Panc1 (cell line): ENCODE results near the gene SMURF2. TPM values are rescaled to one million over a fixed set of nuclear protein-coding genes. Genes with fewer than 3 reads are reported as not detected.

Experiments
- ATAC-seq: fragments of 200-7000 bp; cut with Tn5 transposase; 2 replicates; pipeline ENCODE4 v1.9.1; 2020; ENCODE audit warnings: mild to moderate bottlenecking, moderate library complexity
- BruUV-seq: library from RNA; stranded (reverse); fragments of 400-500 nt; replicated peaks from 2 replicates; lab custom pipeline; 2021; lab: Mats Ljungman, UMichigan
- CTCF ChIA-PET: fragments of 300-600 bp; sonication (Branson Sonifier 250); formaldehyde crosslinking; loops from one replicate; lab custom pipeline; 2022; ENCODE audit warnings: antibody characterized with exemption; lab: Charles Lee
- POLR2A ChIA-PET: fragments of 300-600 bp; sonication (Branson Sonifier 250); formaldehyde crosslinking; loops from one replicate; lab custom pipeline; 2022; ENCODE audit warnings: antibody characterized with exemption; lab: Charles Lee
- DNase-seq: peaks from one replicate; pipeline ENCODE4 v3.0.0-alpha.2; 2010; ENCODE audit warnings: low read depth, low spot score
- H3K27ac ChIP-seq: 2 replicates; pipeline ENCODE4 v1.5.1; 2011; ENCODE audit warnings: mild to moderate bottlenecking, low read length, inconsistent platforms
- H3K27me3 ChIP-seq: fragments of 200-500 bp; sonication (Bioruptor generic); 2 replicates; pipeline ENCODE4 v1.6.0; 2014; ENCODE audit warnings: low read length, inconsistent platforms; ENCODE audit not compliant: control insufficient read depth, insufficient read depth
- H3K36me3 ChIP-seq: fragments of 200-500 bp; sonication (Bioruptor generic); 2 replicates; pipeline ENCODE4 v1.5.1; 2014; ENCODE audit warnings: inconsistent platforms, mild to moderate bottlenecking, low read length, moderate library complexity; ENCODE audit not compliant: control insufficient read depth, insufficient read depth
- H3K4me1 ChIP-seq: 2 replicates; pipeline ENCODE4 v1.5.1; 2011; ENCODE audit warnings: inconsistent platforms, mild to moderate bottlenecking, low read length, moderate library complexity; ENCODE audit not compliant: control insufficient read depth, insufficient read depth
- H3K4me3 ChIP-seq, 2 experiments: 2 replicates each; pipeline ENCODE4 v1.5.1; 2011 to 2012; ENCODE audit warnings: low read depth in 2 of 2, low read length in 2 of 2, mild to moderate bottlenecking in 2 of 2, inconsistent platforms in 1 of 2, moderate library complexity in 1 of 2
- H3K9me3 ChIP-seq: fragments of 200-500 bp; sonication (Bioruptor generic); 2 replicates; pipeline ENCODE4 v1.5.1; 2014; ENCODE audit warnings: low read depth, mild to moderate bottlenecking, inconsistent platforms, low read length, moderate library complexity; ENCODE audit not compliant: control insufficient read depth, insufficient read depth
- POLR2AphosphoS5 ChIP-seq: IDR thresholded peaks from 2 replicates; pipeline ENCODE4 v1.6.1; 2012; ENCODE audit warnings: mild to moderate bottlenecking, low read depth, low read length, moderate library complexity
- SIN3A ChIP-seq: IDR thresholded peaks from 2 replicates; pipeline ENCODE4 v1.6.1; 2012; ENCODE audit warnings: low read depth, mild to moderate bottlenecking, low read length, moderate library complexity, borderline replicate concordance; ENCODE audit not compliant: insufficient read depth
- TCF7L2 ChIP-seq: IDR thresholded peaks from 2 replicates; pipeline ENCODE4 v1.6.1; 2011; ENCODE audit warnings: mild to moderate bottlenecking, low read depth, low read length, inconsistent platforms
- in situ Hi-C: cut with HindIII; loops from 2 replicates; pipeline ENCODE4 v1.10.0; 2016; ENCODE audit warnings: low sequenced_read_pairs, low pct_unique_long_range_greater_than_20kb
- intact Hi-C: fragments of 100-400 bp; cut with micrococcal nuclease; formaldehyde crosslinking; loops from one replicate; pipeline ENCODE4 v1.10.0; 2022; ENCODE audit not compliant: unreplicated experiment
- total RNA-seq: library from RNA; stranded (reverse); gene quantifications from one replicate; pipeline ENCODE4 v1.2.1, GENCODE V29; 2021; ENCODE audit not compliant: unreplicated experiment
- TF ChIP-seq, protein P1 (sequence below), 2 experiments: IDR thresholded peaks; 2 replicates each; pipeline ENCODE4 v1.6.1; 2011 to 2012; ENCODE audit warnings: low read depth in 2 of 2, control low read depth in 1 of 2, low read length in 1 of 2, mild to moderate bottlenecking in 1 of 2, moderate library complexity in 1 of 2; ENCODE audit not compliant: insufficient read depth in 1 of 2
- TF ChIP-seq, protein P2 (sequence below): fragments of 450-650 bp; IDR thresholded peaks from 2 replicates; pipeline ENCODE4 v1.5.1; 2017; ENCODE audit warnings: mild to moderate bottlenecking

The SMURF2 gene
- total RNA-seq, 1 experiment from 2014 or later: 21.3 TPM

- H3K27me3 ChIP-seq: no peaks in the 10 kb centered on the region
- POLR2A ChIA-PET: interaction anchor here (1.0 kb wide), 1 partner anchor 80 kb away, joined by 11 read pairs; no protein-coding TSS in a partner anchor
- CTCF ChIA-PET: no interaction called here
- H3K4me3 ChIP-seq: no peak overlapping the region
- no peaks in the 10 kb centered on the region for H3K9me3 ChIP-seq
- TF ChIP-seq, protein P1, sequence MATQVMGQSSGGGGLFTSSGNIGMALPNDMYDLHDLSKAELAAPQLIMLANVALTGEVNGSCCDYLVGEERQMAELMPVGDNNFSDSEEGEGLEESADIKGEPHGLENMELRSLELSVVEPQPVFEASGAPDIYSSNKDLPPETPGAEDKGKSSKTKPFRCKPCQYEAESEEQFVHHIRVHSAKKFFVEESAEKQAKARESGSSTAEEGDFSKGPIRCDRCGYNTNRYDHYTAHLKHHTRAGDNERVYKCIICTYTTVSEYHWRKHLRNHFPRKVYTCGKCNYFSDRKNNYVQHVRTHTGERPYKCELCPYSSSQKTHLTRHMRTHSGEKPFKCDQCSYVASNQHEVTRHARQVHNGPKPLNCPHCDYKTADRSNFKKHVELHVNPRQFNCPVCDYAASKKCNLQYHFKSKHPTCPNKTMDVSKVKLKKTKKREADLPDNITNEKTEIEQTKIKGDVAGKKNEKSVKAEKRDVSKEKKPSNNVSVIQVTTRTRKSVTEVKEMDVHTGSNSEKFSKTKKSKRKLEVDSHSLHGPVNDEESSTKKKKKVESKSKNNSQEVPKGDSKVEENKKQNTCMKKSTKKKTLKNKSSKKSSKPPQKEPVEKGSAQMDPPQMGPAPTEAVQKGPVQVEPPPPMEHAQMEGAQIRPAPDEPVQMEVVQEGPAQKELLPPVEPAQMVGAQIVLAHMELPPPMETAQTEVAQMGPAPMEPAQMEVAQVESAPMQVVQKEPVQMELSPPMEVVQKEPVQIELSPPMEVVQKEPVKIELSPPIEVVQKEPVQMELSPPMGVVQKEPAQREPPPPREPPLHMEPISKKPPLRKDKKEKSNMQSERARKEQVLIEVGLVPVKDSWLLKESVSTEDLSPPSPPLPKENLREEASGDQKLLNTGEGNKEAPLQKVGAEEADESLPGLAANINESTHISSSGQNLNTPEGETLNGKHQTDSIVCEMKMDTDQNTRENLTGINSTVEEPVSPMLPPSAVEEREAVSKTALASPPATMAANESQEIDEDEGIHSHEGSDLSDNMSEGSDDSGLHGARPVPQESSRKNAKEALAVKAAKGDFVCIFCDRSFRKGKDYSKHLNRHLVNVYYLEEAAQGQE (IDR thresholded peaks at IDR 0.05; ENCODE audit: insufficient read depth in 1 of 2, low read depth in 2 of 2, low read length in 1 of 2): no peak
- TF ChIP-seq, protein P2, sequence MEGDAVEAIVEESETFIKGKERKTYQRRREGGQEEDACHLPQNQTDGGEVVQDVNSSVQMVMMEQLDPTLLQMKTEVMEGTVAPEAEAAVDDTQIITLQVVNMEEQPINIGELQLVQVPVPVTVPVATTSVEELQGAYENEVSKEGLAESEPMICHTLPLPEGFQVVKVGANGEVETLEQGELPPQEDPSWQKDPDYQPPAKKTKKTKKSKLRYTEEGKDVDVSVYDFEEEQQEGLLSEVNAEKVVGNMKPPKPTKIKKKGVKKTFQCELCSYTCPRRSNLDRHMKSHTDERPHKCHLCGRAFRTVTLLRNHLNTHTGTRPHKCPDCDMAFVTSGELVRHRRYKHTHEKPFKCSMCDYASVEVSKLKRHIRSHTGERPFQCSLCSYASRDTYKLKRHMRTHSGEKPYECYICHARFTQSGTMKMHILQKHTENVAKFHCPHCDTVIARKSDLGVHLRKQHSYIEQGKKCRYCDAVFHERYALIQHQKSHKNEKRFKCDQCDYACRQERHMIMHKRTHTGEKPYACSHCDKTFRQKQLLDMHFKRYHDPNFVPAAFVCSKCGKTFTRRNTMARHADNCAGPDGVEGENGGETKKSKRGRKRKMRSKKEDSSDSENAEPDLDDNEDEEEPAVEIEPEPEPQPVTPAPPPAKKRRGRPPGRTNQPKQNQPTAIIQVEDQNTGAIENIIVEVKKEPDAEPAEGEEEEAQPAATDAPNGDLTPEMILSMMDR: no peak
- no peak for TF ChIP-seq TCF7L2
- no peak for TF ChIP-seq SIN3A
- TF ChIP-seq POLR2AphosphoS5: peak; percentile 38; the same call in 1 of the 2 replicates
- in situ Hi-C loops: no loop called here
- H3K36me3 ChIP-seq: peaks cover 68% of the 10 kb centered on the region
- peaks cover 51% of the 10 kb centered on the region for H3K4me1 ChIP-seq
- no peak for DNase-seq
- intact Hi-C loops: no loop called here
- no peak for ATAC-seq
- no peak overlapping the region for H3K27ac ChIP-seq
- TSS peak; percentile 10 for BruUV-seq
Observed at GRCh38 chr17:64499805-64500486, 162.2 kb downstream of the SMURF2 start.

DNA sequence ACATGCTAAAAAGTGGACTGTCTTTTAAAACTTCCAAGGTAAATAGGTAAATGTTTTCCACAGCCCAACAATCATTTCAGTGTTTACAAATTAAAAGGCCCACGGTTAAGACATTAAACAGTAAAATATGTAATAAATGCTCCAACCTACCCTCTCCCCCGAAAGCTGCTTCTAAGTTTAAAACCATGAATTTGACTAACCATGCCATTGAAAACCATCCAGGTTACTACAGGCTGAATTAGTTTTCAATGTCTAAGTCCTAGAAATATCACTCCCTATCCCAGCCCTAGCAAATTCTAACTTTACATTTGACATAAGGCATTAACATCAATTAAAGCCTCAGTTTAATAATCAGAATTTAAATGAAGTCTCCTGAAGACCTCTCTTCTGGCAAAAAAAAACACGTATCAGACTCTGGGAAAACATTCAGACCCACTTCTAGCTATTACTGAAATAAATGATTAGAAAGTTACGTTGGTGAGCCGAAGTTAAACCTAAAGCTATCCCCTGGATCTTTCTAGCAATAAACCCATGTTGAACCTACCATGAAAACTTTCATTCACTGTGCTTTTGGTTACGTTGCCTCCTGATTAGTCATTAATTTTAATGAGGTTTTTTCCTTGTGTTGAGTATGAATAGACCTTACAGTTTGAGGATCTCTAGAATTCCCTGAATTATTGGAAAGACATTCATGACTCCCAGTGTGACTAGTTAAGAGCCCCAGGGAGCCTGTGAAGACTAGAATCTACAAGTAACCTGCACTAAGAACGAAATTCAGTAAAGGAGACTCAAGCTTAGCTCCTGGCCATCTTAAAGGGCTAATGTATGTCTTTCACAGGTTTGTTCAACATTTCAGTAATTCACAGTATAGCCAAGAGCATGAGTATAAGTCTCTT, 163.6 kb downstream of the SMURF2 start:
- POLR2A ChIA-PET: interaction anchor here (0.6 to 1.0 kb wide), 4 partner anchors 70 to 226 kb away, joined by 3 to 11 read pairs (median 4); no protein-coding TSS in a partner anchor
- intact Hi-C loops: no loop called here
- TF ChIP-seq TCF7L2 (no peak), POLR2AphosphoS5 (0 out of 2 replicates have a peak, but pooled peaks have one; percentile 43)
- in situ Hi-C loops: no loop called here
- Histone ChIP-seq H3K4me3 (no peak overlapping the region), H3K36me3 (peaks cover 56% of the 10 kb centered on the region), H3K9me3 (no peaks in the 10 kb centered on the region), H3K27me3 (no peaks in the 10 kb centered on the region), H3K4me1 (peaks cover 47% of the 10 kb centered on the region), H3K27ac (peak overlapping the region; percentile 93; the same call in 1 of the 2 replicates)
- DNase-seq (no peak), ATAC-seq (no peak)
- CTCF ChIA-PET: interaction anchor here (0.6 to 1.0 kb wide), 2 partner anchors 77 to 277 kb away, joined by 3 to 8 read pairs; no protein-coding TSS in a partner anchor
- no TSS peak for BruUV-seq
